ENCODE results near the gene NHERF1. TPM values are rescaled to one million over a fixed set of nuclear protein-coding genes. Genes with fewer than 3 reads are reported as not detected.

Gene NHERF1
- total RNA-seq, 1 experiment from 2014 or later: 218 TPM

GRCh38 chr17:74792586-74793105 is 44.2 kb downstream of the NHERF1 start:
- intact Hi-C loops (cut with micrococcal nuclease; ENCODE audit: unreplicated experiment): no loop called here
- CTCF ChIA-PET: interaction anchor here (1.2 to 1.3 kb wide), 2 partner anchors 60 to 73 kb away, joined by 3 to 4 read pairs; no protein-coding TSS in a partner anchor
- Histone ChIP-seq H3K9me3 (no peaks in the 10 kb centered on the region), H3K27me3 (replicated peaks; ENCODE audit: control insufficient read depth, insufficient read depth, low read length) (no peaks in the 10 kb centered on the region), H3K36me3 (ENCODE audit: control insufficient read depth, insufficient read depth, low read length) (no peaks in the 10 kb centered on the region; the same call in none of the 2 replicates), H3K4me3 (ENCODE audit: low read depth, low read length) (no peak overlapping the region), H3K4me1 (no peaks in the 10 kb centered on the region)
- Mint-ChIP-seq H3K4me1 (ENCODE audit: low read depth, unreplicated experiment) (no peaks in the 10 kb centered on the region), H3K36me3 (ENCODE audit: insufficient read depth, unreplicated experiment) (peaks cover 17% of the 10 kb centered on the region), H3K4me3 (ENCODE audit: unreplicated experiment) (no peak overlapping the region), H3K27ac (ENCODE audit: unreplicated experiment) (no peak overlapping the region), H3K9me3 (ENCODE audit: unreplicated experiment) (no peaks in the 10 kb centered on the region), H3K27me3 (ENCODE audit: insufficient read depth, unreplicated experiment) (no peaks in the 10 kb centered on the region)
- BruUV-seq (replicated peaks): no TSS peak
- DNase-seq: no peak
- TF ChIP-seq CTCF (IDR thresholded peaks at IDR 0.05; ENCODE audit: insufficient read depth in 1 of 2, low read depth in 1 of 2, low read length in 1 of 2, severe bottlenecking in 1 of 2, unreplicated experiment in 1 of 2): no peak
- POLR2A ChIA-PET: no interaction called here

- H3K4me1 Mint-ChIP-seq (ENCODE audit: low read depth, unreplicated experiment): no peaks in the 10 kb centered on the region
Observed at GRCh38 chr17:74795327-74796020, 47.0 kb downstream of the NHERF1 start.

GRCh38 chr17:74796211-74796610 is 47.8 kb downstream of the NHERF1 start:
- TF ChIP-seq CTCF (IDR thresholded peaks at IDR 0.05; ENCODE audit: insufficient read depth in 1 of 2, low read depth in 1 of 2, low read length in 1 of 2, severe bottlenecking in 1 of 2, unreplicated experiment in 1 of 2): no peak
- Mint-ChIP-seq H3K9me3 (ENCODE audit: unreplicated experiment) (no peaks in the 10 kb centered on the region), H3K27ac (ENCODE audit: unreplicated experiment) (no peak overlapping the region), H3K4me3 (ENCODE audit: unreplicated experiment) (no peak overlapping the region), H3K4me1 (ENCODE audit: low read depth, unreplicated experiment) (no peaks in the 10 kb centered on the region), H3K36me3 (ENCODE audit: insufficient read depth, unreplicated experiment) (peaks cover 14% of the 10 kb centered on the region), H3K27me3 (ENCODE audit: insufficient read depth, unreplicated experiment) (no peaks in the 10 kb centered on the region)
- ChIA-PET POLR2A (no interaction called here), CTCF (no interaction called here)
- intact Hi-C loops (cut with micrococcal nuclease; ENCODE audit: unreplicated experiment): no loop called here
- Histone ChIP-seq H3K9me3 (no peaks in the 10 kb centered on the region), H3K27me3 (replicated peaks; ENCODE audit: control insufficient read depth, insufficient read depth, low read length) (no peaks in the 10 kb centered on the region), H3K36me3 (ENCODE audit: control insufficient read depth, insufficient read depth, low read length) (peaks cover 1% of the 10 kb centered on the region), H3K4me3 (ENCODE audit: low read depth, low read length) (no peak overlapping the region), H3K4me1 (no peaks in the 10 kb centered on the region)
- DNase-seq: no peak
- no TSS peak for BruUV-seq (replicated peaks)

More at GRCh38 chr17:74795327-74796020, 47.0 kb downstream of the NHERF1 start:
- Mint-ChIP-seq H3K36me3 (ENCODE audit: insufficient read depth, unreplicated experiment) (peaks cover 19% of the 10 kb centered on the region), H3K27me3 (ENCODE audit: insufficient read depth, unreplicated experiment) (no peaks in the 10 kb centered on the region), H3K4me3 (ENCODE audit: unreplicated experiment) (no peak overlapping the region), H3K9me3 (ENCODE audit: unreplicated experiment) (no peaks in the 10 kb centered on the region), H3K27ac (ENCODE audit: unreplicated experiment) (no peak overlapping the region)
- CTCF ChIA-PET: no interaction called here
- TF ChIP-seq CTCF (IDR thresholded peaks at IDR 0.05; ENCODE audit: insufficient read depth in 1 of 2, low read depth in 1 of 2, low read length in 1 of 2, severe bottlenecking in 1 of 2, unreplicated experiment in 1 of 2): no peak
- no peaks in the 10 kb centered on the region for H3K27me3 ChIP-seq (replicated peaks; ENCODE audit: control insufficient read depth, insufficient read depth, low read length)
- POLR2A ChIA-PET: no interaction called here
- no peaks in the 10 kb centered on the region for H3K4me1 ChIP-seq
- BruUV-seq (replicated peaks): no TSS peak
- no peak for DNase-seq
- H3K4me3 ChIP-seq (ENCODE audit: low read depth, low read length): no peak overlapping the region
- intact Hi-C loops (cut with micrococcal nuclease; ENCODE audit: unreplicated experiment): no loop called here
- H3K36me3 ChIP-seq (ENCODE audit: control insufficient read depth, insufficient read depth, low read length): peaks cover 1% of the 10 kb centered on the region
- no peaks in the 10 kb centered on the region for H3K9me3 ChIP-seq
